Uterus (tissue), 2 donors: ENCODE data around the gene SOCS6.

Source experiments
- POLR2A ChIP-seq, 2 donors: fragments of 450-650 bp; IDR thresholded peaks; one replicate each; pipeline ENCODE4 v1.6.1; 2016; ENCODE audit warnings: antibody characterized with exemption in 2 of 2, mild to moderate bottlenecking in 1 of 2, moderate library complexity in 1 of 2
- TF ChIP-seq, protein P1 (sequence below), 4 experiments: fragments of 200-600 bp in 2 of 4; fragments of 450-650 bp in 2 of 4; sonication (generic) in 2 of 4; IDR thresholded peaks; one replicate each; pipeline ENCODE4 v1.5.1; 2016 to 2019; ENCODE audit warnings: antibody characterized with exemption in 4 of 4, mild to moderate bottlenecking in 2 of 4, moderate library complexity in 1 of 4

DNA sequence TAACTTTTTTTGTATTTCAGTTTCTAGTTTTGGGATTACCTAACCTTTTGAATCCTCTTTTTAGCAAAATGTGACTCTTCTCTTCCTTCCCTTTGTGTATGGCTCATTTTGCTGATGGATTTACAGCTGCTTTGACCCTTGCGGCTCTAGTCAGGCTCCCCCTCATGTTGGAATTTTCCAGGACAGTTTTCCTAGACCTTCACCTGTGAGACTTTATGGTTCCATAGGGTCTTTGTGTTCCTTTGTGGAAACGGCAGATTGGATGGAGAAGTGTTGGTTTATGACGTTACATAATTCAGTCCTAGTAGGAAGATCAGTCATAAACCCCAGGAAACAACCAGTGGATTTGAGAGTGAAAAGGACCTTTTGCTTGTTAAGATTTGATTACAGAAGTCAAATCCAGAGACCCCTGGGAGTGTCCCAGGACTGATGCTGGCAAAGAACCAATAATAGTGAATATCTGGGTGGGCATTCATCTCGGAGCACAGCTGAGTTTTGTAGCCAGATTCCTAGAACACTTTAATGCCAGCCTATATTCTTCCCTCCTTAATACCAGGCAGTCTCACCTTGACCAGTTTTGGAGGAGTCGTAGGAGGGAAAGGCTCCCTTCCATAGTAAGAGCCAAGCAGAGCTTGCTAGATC lies 42.7 kb downstream of the SOCS6 start:
- TF ChIP-seq, protein P1, sequence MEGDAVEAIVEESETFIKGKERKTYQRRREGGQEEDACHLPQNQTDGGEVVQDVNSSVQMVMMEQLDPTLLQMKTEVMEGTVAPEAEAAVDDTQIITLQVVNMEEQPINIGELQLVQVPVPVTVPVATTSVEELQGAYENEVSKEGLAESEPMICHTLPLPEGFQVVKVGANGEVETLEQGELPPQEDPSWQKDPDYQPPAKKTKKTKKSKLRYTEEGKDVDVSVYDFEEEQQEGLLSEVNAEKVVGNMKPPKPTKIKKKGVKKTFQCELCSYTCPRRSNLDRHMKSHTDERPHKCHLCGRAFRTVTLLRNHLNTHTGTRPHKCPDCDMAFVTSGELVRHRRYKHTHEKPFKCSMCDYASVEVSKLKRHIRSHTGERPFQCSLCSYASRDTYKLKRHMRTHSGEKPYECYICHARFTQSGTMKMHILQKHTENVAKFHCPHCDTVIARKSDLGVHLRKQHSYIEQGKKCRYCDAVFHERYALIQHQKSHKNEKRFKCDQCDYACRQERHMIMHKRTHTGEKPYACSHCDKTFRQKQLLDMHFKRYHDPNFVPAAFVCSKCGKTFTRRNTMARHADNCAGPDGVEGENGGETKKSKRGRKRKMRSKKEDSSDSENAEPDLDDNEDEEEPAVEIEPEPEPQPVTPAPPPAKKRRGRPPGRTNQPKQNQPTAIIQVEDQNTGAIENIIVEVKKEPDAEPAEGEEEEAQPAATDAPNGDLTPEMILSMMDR (IDR thresholded peaks at IDR 0.05), result no peak
- no peak for TF ChIP-seq POLR2A (IDR thresholded peaks at IDR 0.05)
